HG03432 (cell line): ENCODE data around the gene TLR9.

Source experiments
- ATAC-seq: cut with Tn5 transposase; IDR thresholded peaks from one replicate; pipeline ENCODE4 v1.9.1; 2021; ENCODE audit warnings: mild to moderate bottlenecking, moderate library complexity; ENCODE audit not compliant: unreplicated experiment

Gene TLR9

DNA sequence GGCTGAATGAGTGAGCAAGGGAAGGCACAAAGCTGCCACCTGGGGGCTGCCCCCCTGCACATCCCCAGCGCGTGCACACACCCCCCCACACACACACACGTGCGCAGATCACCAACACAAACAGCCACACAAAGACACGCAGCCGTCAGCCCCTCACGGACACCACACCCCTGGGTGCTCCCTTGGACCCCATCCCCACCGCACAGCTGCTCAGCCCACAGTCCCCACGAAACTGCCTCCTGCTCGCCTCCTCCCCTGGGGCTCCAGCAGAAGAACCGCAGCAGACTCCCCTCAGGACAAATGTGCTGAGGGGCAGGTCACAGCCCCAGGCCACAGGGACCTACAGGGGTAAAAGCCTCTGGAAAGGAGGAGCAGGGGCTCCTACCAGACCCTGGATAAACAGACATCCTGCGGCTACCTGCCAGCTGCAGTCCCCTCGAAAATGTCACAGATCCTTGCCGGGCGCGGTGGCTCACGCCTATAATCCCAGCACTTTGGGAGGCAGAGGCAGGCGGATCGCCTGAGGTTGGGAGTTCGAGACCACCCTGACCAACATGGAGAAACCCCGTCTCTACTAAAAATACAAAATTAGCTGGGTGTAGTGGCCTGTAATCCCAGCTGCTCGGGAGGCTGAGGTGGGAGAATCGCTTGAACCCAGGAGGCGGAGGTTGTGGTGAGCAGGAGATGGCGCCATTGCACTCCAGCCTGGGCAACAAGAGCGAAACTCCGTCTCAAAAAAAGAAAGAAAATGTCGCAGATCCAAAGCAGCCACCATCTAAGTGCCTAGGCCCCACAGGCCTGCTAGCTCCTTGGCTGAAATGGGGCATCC, 7.0 kb upstream of the TLR9 start:
- no peak for ATAC-seq

DNA sequence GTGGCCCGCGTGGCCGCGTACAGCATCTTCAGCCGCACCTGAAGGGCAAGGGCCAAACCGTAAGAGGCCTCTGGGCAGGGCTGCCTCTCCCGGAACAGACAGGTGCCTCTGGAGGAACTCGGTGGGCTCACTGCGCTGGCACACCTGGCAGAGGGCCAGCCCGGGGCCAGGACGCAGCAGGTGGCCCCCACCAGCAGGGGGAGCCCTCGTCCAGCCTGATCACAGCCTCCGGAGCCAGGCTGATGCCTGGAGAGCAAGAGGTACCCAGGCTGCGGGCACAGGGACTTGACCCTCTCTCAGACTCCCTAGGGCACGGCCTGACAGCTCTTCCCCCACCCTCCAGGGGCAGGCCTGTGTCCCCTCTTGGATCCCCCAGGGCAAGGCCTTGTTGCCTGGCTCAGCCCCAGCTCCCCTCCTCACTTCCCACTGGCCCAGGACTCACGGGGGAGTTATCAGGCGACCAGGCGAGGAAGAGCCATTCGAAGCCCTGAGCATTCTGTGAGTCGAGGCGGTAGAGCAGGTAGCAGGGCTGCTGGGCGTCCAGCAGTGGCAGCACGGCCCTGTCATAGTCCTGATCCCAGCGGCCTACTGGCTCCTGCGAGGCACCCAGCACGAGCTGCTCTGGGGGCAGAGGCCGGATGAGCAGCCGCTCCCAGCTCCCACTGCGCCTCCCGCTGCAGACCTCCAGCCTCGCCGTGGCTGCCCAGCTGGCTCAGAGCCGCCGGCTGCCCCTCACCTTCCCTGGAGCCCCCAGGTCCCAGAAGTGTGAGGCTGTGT, 6.2 kb upstream of the TLR9 start:
- peak; percentile 48 for ATAC-seq

DNA sequence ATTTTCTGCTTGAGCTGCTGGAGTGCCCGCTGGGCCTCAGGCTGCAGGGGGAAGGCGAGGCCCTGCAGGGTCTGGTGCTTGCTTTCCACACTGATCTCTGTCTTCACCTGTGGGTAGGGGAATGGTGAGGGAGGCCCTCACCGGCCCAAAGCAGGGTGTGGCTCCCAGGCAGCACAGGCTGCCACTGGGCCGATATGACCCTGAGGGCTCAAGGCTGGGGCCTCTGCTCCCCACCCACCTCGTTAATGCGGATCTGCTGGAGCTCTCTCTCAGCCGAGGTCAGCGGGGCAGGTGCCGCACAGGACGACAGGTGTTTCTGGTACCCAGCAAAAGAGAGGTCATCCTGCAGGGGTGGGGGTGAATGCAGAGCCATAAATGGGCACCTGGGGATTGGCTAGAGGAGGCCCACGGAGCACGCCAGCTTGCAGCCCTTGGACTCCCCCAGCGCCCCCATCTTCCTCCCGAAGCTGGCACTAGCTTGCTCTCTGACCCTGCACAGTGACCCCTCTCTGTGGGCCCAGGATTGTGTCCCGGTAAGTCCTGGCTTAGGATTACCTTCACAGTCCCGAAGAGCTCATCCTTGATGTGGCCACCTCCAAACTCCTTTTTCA, 5.5 kb upstream of the TLR9 start:
- ATAC-seq, result no peak

DNA sequence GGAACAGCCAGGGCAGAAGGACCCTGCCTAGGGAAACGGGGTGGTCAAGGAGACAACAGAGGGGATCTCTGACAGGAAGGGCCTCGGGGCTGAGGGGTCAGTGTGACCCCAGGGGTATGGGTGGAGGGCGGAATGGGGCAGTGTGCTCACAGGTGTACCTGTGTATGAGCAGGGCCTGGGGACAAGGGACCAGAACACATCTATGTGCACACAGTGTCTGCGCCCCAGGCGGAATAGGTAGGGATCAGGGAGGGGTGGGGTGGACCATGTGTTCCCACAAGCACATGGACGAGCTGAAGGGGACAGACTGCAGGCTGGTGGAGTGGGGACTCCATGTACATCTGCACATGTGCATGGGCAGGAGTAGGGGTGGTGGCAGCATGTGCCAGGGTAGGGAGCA, 5.0 kb upstream of the TLR9 start:
- ATAC-seq, result no peak

DNA sequence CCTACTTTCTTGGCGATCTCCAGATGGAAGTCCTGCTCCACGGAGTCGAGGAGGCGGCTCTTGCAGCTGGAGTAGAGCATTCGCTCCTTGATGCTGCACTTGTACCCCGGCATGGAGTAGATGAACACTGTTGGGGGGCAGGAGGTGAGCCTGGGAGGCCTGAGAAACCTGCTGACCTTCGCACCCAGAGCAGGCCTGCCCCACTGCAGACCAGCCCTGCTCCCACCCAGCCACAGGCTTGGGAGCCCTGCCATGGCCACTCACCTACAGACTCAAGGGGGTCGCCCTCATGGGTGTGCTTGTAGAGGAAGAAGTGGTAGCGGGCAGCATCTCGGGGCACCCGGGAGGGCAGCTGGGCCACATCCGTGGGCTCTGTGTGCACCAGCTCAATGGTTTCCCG, 4.2 kb upstream of the TLR9 start:
- ATAC-seq, result no peak

DNA sequence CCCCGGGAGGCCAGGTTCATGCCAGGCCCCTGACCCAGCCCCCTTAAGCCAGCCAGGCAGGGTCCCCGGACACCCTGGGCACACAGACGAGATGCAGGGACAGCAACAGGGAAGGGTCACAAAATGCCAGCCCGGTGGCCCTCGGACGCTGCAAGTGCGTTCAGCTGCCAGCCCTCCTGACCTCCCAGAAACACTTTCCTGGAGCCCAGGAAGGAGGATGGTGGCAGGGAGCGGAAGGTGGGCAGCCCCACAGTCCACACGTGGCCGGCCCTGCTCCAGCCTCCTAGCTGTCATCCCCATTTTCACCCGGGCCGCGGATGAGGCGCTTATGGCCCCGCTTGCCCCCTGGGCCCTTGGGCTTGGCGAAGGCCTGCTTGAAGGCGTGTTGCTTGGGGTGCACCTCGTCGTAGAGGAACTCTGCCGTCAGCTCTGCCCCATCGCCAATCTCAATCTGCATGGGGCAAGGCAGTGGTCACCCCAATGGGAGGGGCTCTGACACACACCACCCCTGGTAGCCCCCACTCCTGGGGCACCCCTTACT, 3.4 kb upstream of the TLR9 start:
- no peak for ATAC-seq

DNA sequence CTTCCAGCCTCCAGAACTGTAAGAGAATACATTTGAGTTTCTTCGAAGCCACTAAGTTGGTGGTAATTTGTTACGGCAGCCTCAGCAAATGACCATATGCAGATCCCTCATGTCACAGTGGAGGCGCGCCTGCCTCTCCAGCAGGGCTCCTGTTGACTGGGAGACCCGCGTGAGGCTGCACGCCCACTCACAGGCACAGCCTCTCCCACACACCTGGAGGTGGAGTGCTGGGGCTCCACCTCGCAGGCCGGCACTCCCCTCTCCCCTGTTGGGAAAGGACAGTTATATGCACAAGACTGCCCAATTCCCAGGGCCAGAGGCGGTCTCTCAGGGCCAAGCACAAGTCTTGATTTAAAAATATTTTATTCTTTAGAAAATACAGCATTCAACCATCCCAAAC, 2.8 kb upstream of the TLR9 start:
- no peak for ATAC-seq

DNA sequence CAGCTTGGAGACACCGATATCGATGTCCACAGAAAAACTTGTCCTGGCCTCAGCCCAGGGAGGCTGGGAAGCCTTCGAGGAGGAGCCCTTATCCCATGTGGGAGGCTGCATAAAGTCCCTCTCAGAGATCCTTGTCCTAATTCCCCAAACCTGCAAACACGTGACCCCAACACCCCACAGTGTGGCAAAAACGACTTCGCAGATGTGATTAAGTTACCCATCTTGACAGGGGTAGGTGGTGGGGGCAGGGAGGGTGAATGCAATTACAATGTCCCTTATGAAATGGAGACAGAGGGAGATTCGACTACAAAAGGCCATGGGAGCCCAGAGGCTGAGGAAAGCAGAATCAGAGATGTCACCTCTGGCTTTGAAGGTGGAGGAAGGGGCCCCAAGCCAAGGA, 2.3 kb upstream of the TLR9 start:
- ATAC-seq, result no peak

DNA sequence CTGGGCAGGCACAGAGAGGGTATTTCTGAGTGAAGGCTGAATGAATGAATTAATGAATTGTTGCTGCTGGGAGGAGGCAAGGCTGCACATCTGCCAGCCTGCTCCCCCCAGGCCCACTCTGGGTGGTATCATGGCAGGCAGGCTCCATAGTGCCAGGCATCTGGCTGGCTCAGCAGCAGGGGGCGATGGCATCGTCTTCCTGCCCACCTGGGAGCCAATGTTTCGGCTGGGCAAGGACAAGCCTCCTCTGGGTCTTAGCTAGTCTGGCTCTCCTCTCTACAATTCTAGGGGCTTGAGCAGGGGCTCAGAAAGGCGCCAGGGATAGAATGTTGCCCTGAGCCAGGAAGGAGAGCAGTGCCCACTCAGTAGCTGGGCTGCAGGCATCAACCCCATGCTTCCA, 1.7 kb upstream of the TLR9 start:
- no peak for ATAC-seq

DNA sequence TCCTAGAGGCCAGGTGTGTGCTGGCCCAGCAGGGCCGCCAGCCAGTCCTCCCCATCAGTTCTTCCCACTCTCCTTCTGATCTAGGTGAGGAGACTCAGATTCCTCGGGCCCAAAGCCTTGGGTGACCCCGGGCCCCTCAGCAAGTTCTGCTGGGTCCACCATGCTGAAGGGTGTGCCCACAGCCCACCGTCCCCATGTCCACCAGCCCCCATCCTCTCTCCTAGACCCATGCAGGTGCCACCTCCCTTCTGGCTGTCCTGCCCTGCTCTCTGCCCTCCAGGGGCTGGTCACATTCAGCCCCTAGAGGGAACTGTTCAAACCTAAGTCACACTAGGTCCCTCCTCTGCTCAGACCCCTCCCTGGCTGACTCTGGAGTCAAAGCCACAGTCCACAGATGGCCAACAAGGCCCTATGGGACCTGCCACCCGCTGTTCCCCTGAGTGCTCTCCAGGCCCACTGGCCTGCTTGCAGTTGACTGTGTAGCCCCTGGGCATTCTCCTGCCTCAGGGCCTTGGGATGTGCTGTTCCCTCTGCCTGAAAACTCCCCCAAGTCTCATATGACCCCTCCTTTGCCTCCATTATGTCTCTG, 878 bp upstream of the TLR9 start:
- peak; percentile 11 for ATAC-seq

DNA sequence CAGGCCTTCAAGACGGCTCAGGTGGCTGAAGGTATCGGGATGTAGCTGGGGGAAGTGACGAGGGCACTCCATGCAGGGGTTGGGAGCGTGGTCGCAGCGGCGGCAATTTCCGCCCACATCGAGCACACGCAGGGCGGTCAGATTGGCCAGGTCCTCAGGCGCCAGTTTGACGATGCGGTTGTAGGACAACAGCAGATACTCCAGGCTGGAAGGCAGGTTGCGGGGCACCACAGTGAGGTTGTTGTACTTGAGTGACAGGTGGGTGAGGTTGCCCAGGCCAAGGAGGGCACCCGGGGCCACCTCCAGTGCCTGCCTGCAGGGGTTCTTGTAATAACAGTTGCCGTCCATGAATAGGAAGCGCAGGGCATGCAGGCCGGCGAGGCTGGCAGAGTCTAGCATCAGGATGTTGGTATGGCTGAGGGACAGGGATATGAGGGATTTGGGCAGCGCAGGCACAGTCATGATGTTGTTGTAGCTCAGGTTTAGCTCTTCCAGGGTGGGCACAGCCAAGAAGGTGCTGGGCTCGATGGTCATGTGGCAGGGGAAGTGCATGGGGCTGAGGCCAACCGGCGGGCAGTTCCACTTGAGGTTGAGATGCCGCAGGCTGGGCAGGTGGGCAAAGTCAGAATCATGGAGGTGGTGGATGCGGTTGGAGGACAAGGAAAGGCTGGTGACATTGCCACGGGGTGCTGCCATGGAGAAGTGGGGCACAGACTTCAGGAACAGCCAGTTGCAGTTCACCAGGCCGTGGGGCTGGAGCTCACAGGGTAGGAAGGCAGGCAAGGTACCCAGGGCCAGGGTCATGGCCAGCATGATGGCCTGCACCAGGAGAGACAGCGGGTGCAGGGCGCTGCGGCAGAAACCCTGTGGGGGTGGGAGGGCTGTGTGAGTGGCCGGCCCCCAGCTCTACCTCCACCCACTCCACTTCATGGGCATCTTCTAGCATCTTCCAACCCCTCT, 1.7 kb downstream of the TLR9 start:
- no peak for ATAC-seq

DNA sequence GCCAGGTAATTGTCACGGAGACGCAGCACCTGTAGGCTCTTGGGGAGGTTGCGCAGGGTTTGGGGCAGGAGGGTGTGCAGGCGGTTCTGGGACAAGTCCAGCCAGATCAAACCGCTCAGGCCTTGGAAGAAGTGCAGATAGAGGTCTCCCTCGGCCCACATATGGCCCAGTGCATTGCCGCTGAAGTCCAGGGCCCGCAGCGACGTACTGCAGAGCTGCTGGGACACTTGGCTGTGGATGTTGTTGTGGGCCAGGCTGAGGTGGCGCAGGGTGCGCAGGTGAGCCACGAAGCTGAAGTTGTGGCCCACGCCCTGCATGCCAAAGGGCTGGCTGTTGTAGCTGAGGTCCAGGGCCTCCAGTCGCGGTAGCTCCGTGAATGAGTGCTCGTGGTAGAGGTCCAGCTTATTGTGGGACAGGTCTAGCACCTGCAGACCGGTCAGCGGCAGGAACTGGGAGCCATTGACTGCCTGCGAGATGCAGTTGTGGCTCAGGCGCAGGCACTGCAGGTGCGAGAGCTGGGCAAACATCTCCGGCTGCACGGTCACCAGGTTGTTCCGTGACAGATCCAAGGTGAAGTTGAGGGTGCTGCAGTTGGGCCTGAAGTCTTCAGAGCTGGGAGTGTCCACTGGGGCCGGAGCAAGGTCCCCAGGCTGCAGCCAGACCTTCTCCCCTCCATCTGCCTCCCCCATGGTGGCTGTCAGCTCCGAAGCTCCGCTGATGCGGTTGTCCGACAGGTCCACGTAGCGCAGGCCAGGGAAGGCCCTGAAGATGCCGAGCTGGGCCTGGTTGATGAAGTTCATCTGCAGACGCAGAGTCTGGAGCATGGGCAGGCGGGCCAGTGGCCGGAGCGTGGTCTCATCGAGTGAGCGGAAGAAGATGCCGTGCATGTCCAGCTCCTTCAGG, 2.9 kb downstream of the TLR9 start:
- no peak for ATAC-seq

DNA sequence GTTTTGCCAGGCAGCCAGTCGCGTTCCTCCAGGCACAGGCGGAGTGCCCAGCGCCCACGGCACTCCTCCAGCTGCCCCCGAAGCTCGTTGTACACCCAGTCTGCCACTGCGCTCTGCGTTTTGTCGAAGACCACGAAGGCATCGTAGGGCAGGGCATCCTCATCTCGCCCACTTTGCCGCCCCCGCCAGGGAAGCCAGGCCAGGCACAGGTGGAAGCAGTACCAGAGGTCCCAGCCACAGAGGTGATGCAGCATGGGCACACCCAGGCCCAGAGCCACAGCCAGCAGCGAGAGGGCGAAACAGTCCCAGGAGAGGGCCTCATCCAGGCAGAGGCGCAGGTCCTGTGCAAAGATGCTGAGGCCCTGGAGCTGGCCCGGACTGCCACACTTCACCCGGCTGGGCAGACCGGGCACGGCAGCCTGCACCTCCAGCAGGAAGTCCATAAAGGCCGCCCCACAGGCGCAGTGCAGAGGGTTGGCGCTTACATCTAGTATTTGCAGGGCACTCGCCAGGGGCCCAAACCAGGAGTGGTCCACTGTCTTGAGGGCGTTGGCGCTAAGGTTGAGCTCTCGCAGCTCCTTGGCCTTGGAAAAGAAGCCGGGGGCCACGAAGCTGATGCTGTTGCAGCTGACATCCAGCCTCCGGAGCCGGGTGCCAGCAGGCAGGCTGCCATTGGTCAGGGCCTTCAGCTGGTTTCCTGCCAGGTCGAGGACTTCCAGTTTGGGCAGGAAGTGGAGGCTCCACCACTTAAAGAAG, 3.7 kb downstream of the TLR9 start:
- no peak for ATAC-seq

DNA sequence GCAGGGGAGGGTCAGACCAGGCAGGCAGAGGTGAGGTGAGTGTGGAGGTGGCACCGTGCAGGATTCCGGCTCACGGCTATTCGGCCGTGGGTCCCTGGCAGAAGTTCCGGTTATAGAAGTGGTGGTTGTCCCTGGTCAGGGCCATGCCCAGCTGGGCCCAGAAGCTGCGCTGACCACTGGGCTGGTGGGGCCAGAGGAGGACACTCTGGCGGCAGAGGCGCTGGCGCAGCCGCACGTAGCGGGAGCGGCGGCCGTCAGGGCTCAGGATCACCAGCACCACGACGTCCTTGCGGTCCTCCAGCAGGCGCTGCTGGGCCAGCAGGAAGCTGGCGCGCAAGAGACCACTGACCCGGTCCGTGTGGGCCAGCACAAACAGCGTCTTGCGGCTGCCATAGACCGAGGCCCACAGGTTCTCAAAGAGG, 4.3 kb downstream of the TLR9 start:
- ATAC-seq, result no peak

DNA sequence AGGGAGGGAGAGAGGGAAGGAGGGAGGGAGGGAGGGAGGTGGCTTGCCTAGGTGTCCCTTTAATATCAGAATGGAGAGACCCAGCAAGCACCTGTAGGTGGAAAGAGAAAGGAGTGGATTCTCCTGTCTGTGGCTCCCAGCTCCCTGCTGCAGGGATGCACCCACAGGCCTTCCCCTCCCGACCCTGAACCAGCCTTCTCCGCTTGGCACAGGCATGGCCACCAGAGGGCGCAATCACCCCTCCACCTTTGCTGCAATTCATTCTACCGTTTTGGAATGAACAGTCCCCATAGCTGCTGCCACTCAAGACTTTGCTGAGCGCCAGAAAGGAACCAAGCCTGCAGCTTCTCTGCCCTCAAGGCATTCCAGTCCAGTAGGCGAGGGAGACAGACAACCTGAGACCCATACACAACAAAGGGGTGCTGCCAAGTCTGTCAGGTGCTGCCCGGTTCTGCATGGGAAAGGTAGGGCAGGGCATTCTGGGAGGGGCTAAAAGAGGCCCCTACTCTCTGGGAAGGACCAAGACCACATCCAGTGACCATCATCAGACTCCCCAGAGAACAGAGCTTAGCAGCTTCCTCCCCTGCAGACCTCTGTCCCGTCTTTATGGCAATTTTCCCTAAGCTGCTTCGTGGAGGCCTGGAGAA, 4.9 kb downstream of the TLR9 start:
- no peak for ATAC-seq

DNA sequence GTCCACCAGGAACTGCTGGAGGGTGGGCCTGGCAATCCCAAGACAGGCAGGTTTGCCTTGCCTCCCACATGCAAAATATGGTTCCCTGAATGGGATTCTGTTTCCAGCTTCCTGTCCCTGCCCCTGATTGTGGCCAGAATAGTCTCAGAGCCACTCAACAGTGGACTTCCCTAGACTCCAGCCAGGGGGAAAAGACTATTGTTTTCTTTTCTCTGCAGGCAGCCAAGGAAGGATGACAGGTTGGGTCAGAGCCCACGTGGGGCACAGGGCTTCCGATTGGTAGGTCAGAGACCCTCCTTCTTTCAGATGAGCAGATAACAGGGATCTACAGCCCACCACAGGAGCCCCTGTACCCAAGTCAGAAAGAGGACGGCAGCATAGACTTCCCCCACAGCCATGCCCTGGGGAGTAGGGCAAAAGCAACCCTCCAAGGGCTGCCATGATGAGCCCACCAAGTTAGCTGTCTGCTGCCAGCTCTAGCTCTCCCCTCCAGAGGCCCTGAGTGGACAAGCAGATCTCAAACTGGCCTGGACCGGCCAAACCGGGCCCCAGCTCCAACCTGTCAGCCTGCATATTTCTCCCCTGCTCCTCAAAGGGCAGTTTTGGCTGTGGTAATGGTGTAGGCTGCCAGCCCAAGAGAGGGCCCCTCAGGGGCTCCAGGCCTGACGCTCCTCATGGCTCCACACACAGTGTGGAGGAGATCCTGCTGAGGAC, 6.4 kb downstream of the TLR9 start:
- no peak for ATAC-seq

DNA sequence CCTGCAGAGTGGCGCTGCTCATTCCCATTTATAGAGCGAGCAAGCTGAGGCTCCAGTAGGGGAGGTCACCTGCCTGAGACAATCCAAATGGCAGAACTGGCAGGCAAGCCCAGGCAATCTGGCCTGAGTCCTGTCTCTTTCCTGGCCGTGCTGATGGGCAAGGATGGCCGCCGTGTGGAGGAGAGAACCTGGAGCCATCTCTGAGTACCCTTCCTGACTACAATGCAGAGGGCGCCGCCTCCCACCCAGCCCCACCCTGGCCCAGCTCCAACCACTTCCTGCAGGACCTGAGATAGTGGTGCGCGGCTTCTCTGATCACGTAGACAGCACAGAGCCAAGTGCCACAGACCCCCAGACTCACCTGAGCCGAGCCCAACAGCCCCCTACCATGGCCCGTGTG, 7.0 kb downstream of the TLR9 start:
- ATAC-seq, result no peak
